Measurements from ENCODE around the gene CYP2R1. TPM values are rescaled to one million over a fixed set of nuclear protein-coding genes. Genes with fewer than 3 reads are reported as not detected.

The CYP2R1 gene
- total and polyA plus RNA-seq, 10 of the 15 experiments (the other 5 are each of a cell fraction or from before 2014, with no cell fraction given), result 0.52 to 10.3 (median 6.3) TPM

DNA sequence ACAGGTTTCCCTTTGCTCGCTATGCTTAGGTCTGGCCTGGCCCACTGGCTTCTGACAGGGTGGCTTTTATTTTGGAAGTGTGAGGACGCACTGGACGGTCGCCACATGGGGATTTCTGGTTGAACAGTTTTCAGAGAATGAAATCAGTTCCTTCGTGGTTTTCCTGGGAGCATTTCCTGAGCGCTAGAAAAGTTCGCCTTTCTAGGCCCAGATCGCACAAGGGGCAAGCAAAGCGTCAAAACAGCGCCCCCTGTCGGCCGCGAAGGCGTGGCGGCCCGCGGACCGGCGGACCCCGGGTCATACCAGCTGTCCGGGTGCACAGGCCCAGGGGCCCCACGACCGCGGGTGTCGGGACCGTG lies 12.7 kb upstream of the CYP2R1 start:
- Histone ChIP-seq H3K9me3 (replicated peaks; ENCODE audit: control insufficient read depth, insufficient read depth, low read length) (no peaks in the 10 kb centered on the region), H3K9ac (ENCODE audit: control insufficient read depth, insufficient read depth, low read length) (no peak overlapping the region), H3K27me3 (replicated peaks in 1 of 2; ENCODE audit: control insufficient read depth in 2 of 2, insufficient read depth in 2 of 2, low read length in 1 of 2) (no peaks in the 10 kb centered on the region), H2AFZ (ENCODE audit: control insufficient read depth, low read depth, low read length) (peak overlapping the region; percentile 64), H3K79me2 (ENCODE audit: control insufficient read depth, insufficient read depth, low read length) (no peaks in the 10 kb centered on the region), H3K4me1 (ENCODE audit: control insufficient read depth, insufficient read depth, low read length) (peaks cover 10% of the 10 kb centered on the region), H4K20me1 (ENCODE audit: control insufficient read depth, insufficient read depth) (no peaks in the 10 kb centered on the region), H3K4me3 (peak overlapping the region; percentile 49), H3K36me3 (ENCODE audit: control insufficient read depth in 2 of 2, insufficient read depth in 2 of 2, low read length in 1 of 2) (no peaks in the 10 kb centered on the region), H3K4me2 (ENCODE audit: control insufficient read depth, insufficient read depth) (peak overlapping the region; percentile 75), H3K27ac (ENCODE audit: control insufficient read depth, insufficient read depth) (no peak overlapping the region)
- 5% methylated on average over 26 of the region's 26 CpGs for WGBS (ENCODE audit: insufficient coverage, insufficient replicate concordance, low lambda C conversion rate, missing lambda C conversion rate)
- intact Hi-C loops (cut with micrococcal nuclease; ENCODE audit: unreplicated experiment) (loop anchor here (5.0 kb wide), 2 partner anchors 132 to 257 kb away; no protein-coding TSS in a partner anchor), in situ Hi-C loops (cut with MboI) (loop anchor here (5.0 kb wide), 3 partner anchors 117 to 382 kb away; partner anchors contain the start of genes CALCB and PSMA1)
- ATAC-seq (peak; percentile 64), FAIRE-seq (no peak), DNase-seq (ENCODE audit: low read depth, low spot score) (no peak)
- ChIA-PET CTCF (interaction anchor here (1.4 to 1.5 kb wide), 3 partner anchors 102 to 363 kb away, joined by 3 to 6 read pairs (median 4); no protein-coding TSS in a partner anchor), RAD21 (ENCODE audit: unreplicated experiment) (no interaction called here), POLR2A (no interaction called here), SMC1A (ENCODE audit: uncharacterized antibody, unreplicated experiment) (interaction anchor here (0.6 kb wide), 1 partner anchor 269 kb away, joined by 3 read pairs; no protein-coding TSS in a partner anchor)
- TF ChIP-seq ETV6 (conservative IDR thresholded peaks at IDR 0.05 in 1 of 2, IDR thresholded peaks at IDR 0.05 in 1 of 2; ENCODE audit: borderline replicate concordance in 1 of 2, low read depth in 1 of 2) (peak in 1 of 2 experiments; percentile 60; a peak in 1 of 4 replicates), YY1 (IDR thresholded peaks at IDR 0.05; ENCODE audit: low read depth, low read length) (peak; percentile 64), SMC3 (IDR thresholded peaks at IDR 0.05; ENCODE audit: borderline replicate concordance, low read length) (peak; percentile 59; the same call in 1 of the 2 replicates), TAF1 (IDR thresholded peaks at IDR 0.05; ENCODE audit: borderline replicate concordance, low read depth, low read length) (no peak), EED (IDR thresholded peaks at IDR 0.05; ENCODE audit: low read depth) (peak; percentile 53; the same call in 1 of the 2 replicates), IKZF2 (IDR thresholded peaks at IDR 0.05) (peak in 1 of 2 experiments; percentile 32; a peak in 1 of 4 replicates), ZZZ3 (IDR thresholded peaks at IDR 0.05; ENCODE audit: control insufficient read depth, insufficient read length, low read depth) (no peak), CREB1 (IDR thresholded peaks at IDR 0.05; ENCODE audit: low read depth) (no peak), RUNX3 (IDR thresholded peaks at IDR 0.05; ENCODE audit: low read length) (peak; percentile 70), MTA2 (IDR thresholded peaks at IDR 0.05; ENCODE audit: low read depth) (no peak), SMAD5 (IDR thresholded peaks at IDR 0.05; ENCODE audit: low read depth) (no peak), RAD21 (IDR thresholded peaks at IDR 0.05; ENCODE audit: insufficient read depth, low read depth, low read length) (peak; percentile 68), TCF7 (IDR thresholded peaks at IDR 0.05; ENCODE audit: borderline replicate concordance) (no peak)
- TF ChIP-seq, protein P1, sequence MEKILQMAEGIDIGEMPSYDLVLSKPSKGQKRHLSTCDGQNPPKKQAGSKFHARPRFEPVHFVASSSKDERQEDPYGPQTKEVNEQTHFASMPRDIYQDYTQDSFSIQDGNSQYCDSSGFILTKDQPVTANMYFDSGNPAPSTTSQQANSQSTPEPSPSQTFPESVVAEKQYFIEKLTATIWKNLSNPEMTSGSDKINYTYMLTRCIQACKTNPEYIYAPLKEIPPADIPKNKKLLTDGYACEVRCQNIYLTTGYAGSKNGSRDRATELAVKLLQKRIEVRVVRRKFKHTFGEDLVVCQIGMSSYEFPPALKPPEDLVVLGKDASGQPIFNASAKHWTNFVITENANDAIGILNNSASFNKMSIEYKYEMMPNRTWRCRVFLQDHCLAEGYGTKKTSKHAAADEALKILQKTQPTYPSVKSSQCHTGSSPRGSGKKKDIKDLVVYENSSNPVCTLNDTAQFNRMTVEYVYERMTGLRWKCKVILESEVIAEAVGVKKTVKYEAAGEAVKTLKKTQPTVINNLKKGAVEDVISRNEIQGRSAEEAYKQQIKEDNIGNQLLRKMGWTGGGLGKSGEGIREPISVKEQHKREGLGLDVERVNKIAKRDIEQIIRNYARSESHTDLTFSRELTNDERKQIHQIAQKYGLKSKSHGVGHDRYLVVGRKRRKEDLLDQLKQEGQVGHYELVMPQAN (conservative IDR thresholded peaks at IDR 0.05), result no peak
- TF ChIP-seq, protein P2, sequence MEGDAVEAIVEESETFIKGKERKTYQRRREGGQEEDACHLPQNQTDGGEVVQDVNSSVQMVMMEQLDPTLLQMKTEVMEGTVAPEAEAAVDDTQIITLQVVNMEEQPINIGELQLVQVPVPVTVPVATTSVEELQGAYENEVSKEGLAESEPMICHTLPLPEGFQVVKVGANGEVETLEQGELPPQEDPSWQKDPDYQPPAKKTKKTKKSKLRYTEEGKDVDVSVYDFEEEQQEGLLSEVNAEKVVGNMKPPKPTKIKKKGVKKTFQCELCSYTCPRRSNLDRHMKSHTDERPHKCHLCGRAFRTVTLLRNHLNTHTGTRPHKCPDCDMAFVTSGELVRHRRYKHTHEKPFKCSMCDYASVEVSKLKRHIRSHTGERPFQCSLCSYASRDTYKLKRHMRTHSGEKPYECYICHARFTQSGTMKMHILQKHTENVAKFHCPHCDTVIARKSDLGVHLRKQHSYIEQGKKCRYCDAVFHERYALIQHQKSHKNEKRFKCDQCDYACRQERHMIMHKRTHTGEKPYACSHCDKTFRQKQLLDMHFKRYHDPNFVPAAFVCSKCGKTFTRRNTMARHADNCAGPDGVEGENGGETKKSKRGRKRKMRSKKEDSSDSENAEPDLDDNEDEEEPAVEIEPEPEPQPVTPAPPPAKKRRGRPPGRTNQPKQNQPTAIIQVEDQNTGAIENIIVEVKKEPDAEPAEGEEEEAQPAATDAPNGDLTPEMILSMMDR (IDR thresholded peaks at IDR 0.05 in 2 of 3, conservative IDR thresholded peaks at IDR 0.05 in 1 of 3; ENCODE audit: control insufficient read depth in 2 of 3, extremely low read depth in 1 of 3, insufficient read depth in 1 of 3, low read depth in 3 of 3, low read length in 3 of 3), result peak; percentile 66 to 86 (median 85)
- BruUV-seq (replicated peaks), result no TSS peak

Data from GM12878 (cell line).